Testis (tissue), 2 donors: ENCODE data around the gene KIF25.

Experiments
- CTCF ChIP-seq, 3 experiments: fragments of 450-650 bp in 2 of 3; fragments of 200-600 bp in 1 of 3; sonication (generic) in 1 of 3; IDR thresholded peaks; one replicate each; pipeline ENCODE4 v1.5.1; 2016 to 2019; ENCODE audit warnings: antibody characterized with exemption in 3 of 3, mild to moderate bottlenecking in 2 of 3, moderate library complexity in 1 of 3
- POLR2A ChIP-seq: fragments of 450-650 bp; IDR thresholded peaks from one replicate; pipeline ENCODE4 v1.6.1; 2017; ENCODE audit warnings: antibody characterized with exemption, mild to moderate bottlenecking, moderate library complexity

DNA sequence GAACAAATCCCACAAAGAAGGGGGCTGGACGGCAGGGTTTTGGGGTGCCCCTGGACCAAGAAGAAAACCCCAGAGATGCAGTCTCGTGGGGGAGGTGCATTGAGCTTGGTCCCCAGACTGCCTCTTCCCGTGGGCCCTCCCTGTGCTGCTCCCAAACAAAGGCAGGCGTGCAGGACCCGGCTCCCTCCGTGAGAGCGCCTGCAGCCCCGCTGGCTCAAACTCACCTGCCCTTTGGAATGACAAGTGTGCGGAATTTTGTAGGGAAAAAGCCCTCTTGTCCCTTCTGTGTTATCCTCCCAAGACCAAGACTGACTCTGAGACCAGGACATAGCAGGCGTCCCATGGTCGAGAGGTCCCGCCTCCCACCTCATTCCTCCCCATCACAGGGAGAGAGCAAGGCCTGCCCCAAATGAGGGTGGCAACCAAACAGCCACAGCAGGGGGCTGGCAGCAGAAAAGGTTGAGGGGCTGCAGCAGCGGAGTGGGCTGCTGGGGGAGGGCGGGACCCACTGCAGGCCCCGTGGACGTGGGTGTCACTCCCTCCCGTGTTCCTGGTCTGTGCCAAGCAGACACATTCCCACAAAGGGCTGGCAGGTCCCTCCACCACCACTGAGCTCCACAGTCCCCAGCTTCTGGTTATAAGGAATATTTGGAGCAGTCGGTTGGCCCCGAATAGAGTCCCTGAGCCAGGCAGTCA is 87.1 kb downstream of the KIF25 start:
- TF ChIP-seq CTCF (IDR thresholded peaks at IDR 0.05) (no peak), POLR2A (no peak)
